CD4-positive, alpha-beta T cell treated with Interleukin-4 for 1 hour (primary cell): ENCODE measurements around the gene CAMKV.

Source experiments
- DNase-seq, 2 donors: peaks; one replicate each; pipeline ENCODE4 v3.0.0-alpha.2; 2020 to 2022

CAMKV gene

DNA sequence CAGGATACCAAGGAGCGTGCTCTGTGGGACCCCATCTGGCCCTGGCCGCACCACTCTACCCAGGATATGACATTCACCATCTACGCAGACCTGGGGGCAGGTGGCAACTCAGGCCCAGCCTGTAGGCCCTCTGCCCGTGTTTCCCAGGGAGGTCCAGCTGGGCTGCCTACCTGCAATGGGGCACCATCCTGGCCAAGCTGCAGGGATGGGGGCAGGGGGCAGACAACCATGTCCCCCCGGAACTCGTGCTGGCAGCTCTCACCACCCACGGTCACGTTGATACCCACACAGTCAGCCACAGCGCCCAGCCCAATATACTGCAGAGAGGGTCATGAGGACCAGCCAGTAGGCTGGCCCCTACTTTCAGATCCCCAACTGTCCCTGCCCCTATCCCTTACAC lies 26.1 kb upstream of the CAMKV start:
- DNase-seq = no peak

GRCh38 chr3:49889296-49889695 lies 19.6 kb upstream of the CAMKV start:
- no peak for DNase-seq

- DNase-seq = no peak
Measured at GRCh38 chr3:49886922-49887265, 17.2 kb upstream of the CAMKV start.

- no peak for DNase-seq
Measured at GRCh38 chr3:49883998-49884397, 14.3 kb upstream of the CAMKV start.

DNA sequence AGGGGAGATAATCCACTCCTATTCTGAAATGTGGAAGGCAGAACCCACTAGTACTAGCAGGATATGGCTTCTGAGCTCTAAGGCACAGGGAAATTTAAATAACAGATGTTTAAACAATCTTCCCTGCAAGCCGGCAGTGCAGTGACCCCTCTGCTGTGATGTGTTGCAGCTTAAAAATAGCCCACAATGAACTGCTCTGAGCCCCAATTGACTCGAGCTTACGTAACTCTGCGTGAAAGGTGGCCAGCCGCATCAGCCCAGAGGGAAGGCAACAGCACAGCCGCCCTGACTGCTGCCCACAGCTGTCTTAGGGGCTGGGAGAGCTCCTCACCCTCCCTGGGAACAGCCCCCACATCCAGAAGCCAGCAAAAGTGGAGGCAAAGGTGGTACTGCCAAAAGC lies 12.5 kb upstream of the CAMKV start:
- DNase-seq = no peak

- DNase-seq = no peak
Measured at GRCh38 chr3:49880581-49881315, 11.0 kb upstream of the CAMKV start.

- no peak for DNase-seq
Measured at GRCh38 chr3:49879721-49880120, 10.0 kb upstream of the CAMKV start.

- DNase-seq = no peak
Measured at GRCh38 chr3:49878686-49879085, 9.0 kb upstream of the CAMKV start.

DNA sequence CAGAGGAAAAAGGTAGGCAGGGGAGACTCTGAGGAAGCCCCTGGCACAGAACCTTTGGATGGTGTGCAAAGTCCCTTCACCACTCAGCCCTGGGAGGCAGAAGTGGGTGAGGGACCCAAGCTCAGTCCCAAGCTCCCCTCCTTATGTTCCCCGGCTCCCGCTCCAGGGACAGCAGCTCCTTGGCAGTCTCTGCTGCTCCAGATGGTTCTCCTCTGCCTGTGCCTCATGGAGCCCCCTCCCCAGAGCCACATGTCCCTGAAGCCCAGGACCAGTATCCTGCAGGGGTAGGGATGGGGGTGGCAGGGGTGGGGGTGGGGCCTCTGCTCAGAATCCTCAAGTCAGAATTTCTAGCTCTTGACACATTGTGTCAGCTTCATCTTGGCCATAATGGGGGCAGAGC lies 8.0 kb upstream of the CAMKV start:
- no peak for DNase-seq

- DNase-seq = no peak
Measured at GRCh38 chr3:49876567-49876966, 6.9 kb upstream of the CAMKV start.

- no peak for DNase-seq
Measured at GRCh38 chr3:49873623-49874022, 3.9 kb upstream of the CAMKV start.

DNA sequence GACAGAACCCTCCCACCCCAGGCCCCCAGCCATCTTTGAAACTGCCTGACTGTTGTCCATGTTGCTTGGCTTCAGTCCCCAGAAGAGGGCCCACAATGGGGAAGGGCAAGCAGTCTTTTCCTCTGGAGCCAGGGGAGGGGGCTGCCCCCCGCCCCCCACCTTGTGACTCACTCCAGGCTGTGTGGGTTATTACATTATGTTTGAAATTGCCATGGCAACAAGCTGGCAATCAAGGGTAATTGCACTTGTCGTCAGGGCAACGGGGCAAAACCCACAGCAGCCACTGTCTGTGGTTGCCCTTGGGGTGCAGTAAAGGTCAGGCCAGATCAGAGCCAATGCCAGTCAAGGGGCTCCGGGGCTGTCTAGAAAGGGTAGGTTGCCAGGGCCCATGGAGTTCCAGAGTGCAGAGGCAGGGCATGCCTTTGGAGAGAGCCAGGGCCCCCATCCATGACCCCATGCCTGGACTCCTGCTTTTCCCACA lies 3.1 kb upstream of the CAMKV start:
- DNase-seq = peak; percentile 15 to 39

DNA sequence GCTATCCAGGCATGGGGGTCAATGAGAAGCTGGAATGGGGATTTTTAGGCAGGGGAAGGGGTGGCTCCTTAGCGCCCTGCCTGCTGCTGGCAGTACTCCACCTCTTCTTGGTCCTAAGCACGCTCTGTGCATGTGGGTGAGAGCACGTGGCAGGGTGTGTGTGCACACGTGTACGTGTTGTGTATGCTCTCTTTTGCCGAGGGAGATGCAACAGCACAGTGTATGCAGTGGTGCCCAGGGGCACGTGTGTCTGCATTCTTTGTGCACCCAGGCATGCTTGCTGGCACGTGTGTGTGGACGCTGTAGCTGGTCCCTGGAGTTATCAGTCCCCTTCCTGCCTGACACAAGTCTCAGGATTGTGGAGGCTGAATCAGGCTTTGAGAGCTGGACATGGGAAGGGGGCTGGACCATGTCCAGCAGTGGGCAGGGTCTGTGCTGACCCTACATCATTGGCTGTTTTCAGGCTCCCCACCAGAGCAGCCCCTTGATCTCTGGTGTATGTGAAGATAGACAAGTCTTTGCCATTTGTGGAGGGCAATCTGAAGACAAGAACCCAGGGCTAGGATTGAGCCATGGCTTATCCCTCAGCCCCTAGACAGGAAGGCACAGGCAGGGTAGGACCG lies 1.9 kb upstream of the CAMKV start:
- no peak for DNase-seq

- no peak for DNase-seq
Measured at GRCh38 chr3:49868862-49869466, 742 bp downstream of the CAMKV start.

DNA sequence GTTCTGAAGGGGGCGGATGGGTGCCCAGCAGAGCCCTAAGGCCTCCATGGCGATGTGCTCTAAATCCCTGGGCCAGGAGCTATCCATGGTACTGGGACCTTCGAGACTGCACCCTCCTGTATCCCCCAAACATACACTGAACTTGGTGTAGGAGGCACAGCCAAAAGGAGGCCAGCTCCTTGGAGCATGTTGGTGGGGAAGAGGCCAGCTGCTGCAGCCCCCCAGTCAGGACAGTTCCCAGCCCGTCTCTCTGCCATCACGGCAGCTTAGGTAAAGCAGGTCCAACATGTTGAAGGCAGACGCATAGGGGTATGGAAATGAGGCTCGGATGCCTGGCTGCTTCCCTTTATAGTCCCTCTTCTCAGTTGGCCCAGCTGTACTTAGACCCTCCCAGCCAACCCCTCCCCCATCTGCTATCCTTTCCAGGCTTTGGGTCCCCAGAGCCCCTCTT lies 1.8 kb downstream of the CAMKV start:
- DNase-seq = peak in 1 of 2 donors; percentile 22

GRCh38 chr3:49867400-49867799 lies 2.3 kb downstream of the CAMKV start:
- no peak for DNase-seq

GRCh38 chr3:49865198-49865784 lies 4.4 kb downstream of the CAMKV start:
- no peak for DNase-seq

- DNase-seq = no peak
Measured at GRCh38 chr3:49864505-49864904, 5.2 kb downstream of the CAMKV start.

- DNase-seq = no peak
Measured at GRCh38 chr3:49859576-49860305, 10.0 kb downstream of the CAMKV start.

DNA sequence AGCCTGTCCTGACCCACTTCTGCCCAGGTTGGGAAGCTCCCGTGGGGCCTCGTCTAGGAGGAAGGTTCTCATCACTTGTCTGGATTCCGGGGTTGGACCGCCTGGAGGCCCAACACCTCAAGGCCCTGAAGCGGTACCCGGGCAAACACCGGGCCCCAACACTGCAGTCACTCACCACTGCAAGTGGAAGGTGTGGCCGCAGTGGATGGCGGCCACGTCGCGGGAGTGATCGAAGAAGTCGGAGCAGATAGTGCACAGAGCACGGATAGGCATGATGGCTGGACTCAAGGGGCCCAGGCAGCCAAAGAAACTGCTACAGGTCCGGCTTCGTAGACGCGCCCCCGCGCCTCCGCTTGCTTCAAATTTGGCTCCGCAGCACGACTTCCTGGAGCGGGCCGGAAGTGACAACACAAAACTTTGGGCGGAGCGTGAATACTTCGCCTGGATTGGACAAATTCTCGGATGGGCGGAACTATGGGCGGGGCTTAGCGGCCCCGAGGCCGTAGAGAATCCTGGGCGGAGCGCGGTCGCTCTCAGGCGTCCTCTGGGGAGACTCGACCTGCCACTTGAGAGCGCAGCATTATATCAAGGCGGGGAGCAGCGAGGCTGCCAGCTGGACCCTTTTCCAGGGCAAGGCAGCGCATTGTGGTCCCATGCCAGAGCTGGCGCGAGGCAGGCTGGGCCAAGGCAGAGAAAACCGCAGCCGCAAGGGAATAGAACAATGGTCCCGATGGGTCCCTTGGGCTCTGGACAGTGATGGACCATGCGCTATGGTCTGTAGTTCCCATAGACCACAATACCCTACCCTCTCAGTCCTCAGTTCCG lies 13.3 kb downstream of the CAMKV start, which contains the start of gene TRAIP:
TRAIP (minus strand) TSS at position 384 of the 825 bp plus-strand sequence; CDS start at position 273, 111 bp downstream.
- DNase-seq = peak; percentile 94 to 96

DNA sequence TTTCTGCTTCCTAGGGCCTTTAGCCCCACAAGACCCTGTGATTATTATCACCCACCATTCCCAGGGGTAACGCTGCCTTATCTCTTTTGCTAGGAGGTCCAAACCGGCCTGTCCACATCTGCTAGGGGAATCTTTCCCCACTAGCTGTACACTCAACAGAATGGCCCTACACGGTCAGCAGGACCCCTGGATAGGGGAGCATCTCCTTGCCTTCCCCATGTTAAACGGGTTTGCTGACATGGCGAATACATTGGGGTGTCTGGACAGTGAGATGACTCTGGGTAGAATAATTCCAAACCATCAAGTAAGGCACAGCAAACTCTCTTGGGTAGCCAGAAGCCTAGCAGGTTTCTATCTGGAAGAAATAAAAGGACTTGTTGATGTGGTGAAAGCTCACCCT lies 14.0 kb downstream of the CAMKV start:
- no peak for DNase-seq

- DNase-seq = no peak
Measured at GRCh38 chr3:49845694-49846093, 24.0 kb downstream of the CAMKV start.
